Hepatocyte (in vitro differentiated cells): ENCODE results near the gene S100A3.

Experiments used
- CTCF ChIP-seq: fragments of 200-600 bp; sonication (generic); IDR thresholded peaks from 2 replicates; pipeline ENCODE4 v1.5.1; 2016; ENCODE audit warnings: antibody characterized with exemption, mild to moderate bottlenecking; ENCODE audit not compliant: poor library complexity
- EZH2 ChIP-seq: fragments of 200-600 bp; sonication (generic); IDR thresholded peaks from 2 replicates; pipeline ENCODE4 v1.6.1; 2016; ENCODE audit warnings: antibody characterized with exemption, mild to moderate bottlenecking, borderline replicate concordance
- EZH2phosphoT487 ChIP-seq: fragments of 200-600 bp; sonication (generic); IDR thresholded peaks from one replicate; pipeline ENCODE4 v1.6.1; 2018; ENCODE audit warnings: antibody characterized with exemption, mild to moderate bottlenecking, low read depth, moderate library complexity; ENCODE audit not compliant: unreplicated experiment, severe bottlenecking

GRCh38 chr1:153535242-153536011, 13.6 kb downstream of the S100A3 start, which contains the start of gene S100A6:
- TF ChIP-seq EZH2phosphoT487 = no peak
- TF ChIP-seq EZH2 = no peak
- TF ChIP-seq CTCF = no peak
